CD4-positive, CD25-positive, alpha-beta regulatory T cell (primary cell): ENCODE measurements around the gene RBBP7. TPM values are rescaled to one million over a fixed set of nuclear protein-coding genes. Genes with fewer than 3 reads are reported as not detected.

Experiments
- ATAC-seq, 2 donors: fragments of 150-1000 bp; cut with Tn5 transposase; one replicate each; pipeline ENCODE4 v1.10.0; 2021; ENCODE audit warnings: low read depth in 2 of 2, moderate number of reproducible peaks in 2 of 2, moderate library complexity in 1 of 2
- DNase-seq, 3 donors: peaks; one replicate each; pipeline versions ENCODE4 v3.0.0 to v3.0.0-alpha.2; 2012 to 2022; ENCODE audit warnings: mixed read lengths in 1 of 3
- H3K27ac ChIP-seq: one replicate; pipeline ENCODE4 v1.7.0; 2013; ENCODE audit warnings: mild to moderate bottlenecking, low read length; ENCODE audit not compliant: insufficient read depth, poor library complexity, severe bottlenecking
- H3K27me3 ChIP-seq: one replicate; pipeline ENCODE4 v1.7.0; 2013; ENCODE audit warnings: low read length; ENCODE audit not compliant: control insufficient read depth, insufficient read depth
- H3K36me3 ChIP-seq: one replicate; pipeline ENCODE4 v1.7.0; 2013; ENCODE audit warnings: mild to moderate bottlenecking, low read length, moderate library complexity; ENCODE audit not compliant: control insufficient read depth, insufficient read depth
- H3K4me1 ChIP-seq: 2 replicates; pipeline ENCODE4 v1.7.0; 2013; ENCODE audit warnings: mild to moderate bottlenecking, low read length; ENCODE audit not compliant: insufficient read depth, control insufficient read depth, poor library complexity, severe bottlenecking
- H3K4me3 ChIP-seq: one replicate; pipeline ENCODE4 v1.7.0; 2013; ENCODE audit warnings: low read depth, mild to moderate bottlenecking, low read length, moderate library complexity
- H3K9me3 ChIP-seq, 2 experiments: 1 replicate in 1 of 2; 2 replicates in 1 of 2; pipeline ENCODE4 v1.7.0; 2013; ENCODE audit warnings: low read length in 2 of 2, mild to moderate bottlenecking in 1 of 2, moderate library complexity in 1 of 2; ENCODE audit not compliant: control insufficient read depth in 2 of 2
- H3K27ac Mint-ChIP-seq, 3 donors: one replicate each; pipeline ENCODE4 v1.8.0; 2020 to 2022; ENCODE audit warnings: mild to moderate bottlenecking in 3 of 3, mixed read lengths in 3 of 3, moderate library complexity in 2 of 3
- H3K27me3 Mint-ChIP-seq: one replicate; pipeline ENCODE4 v1.8.0; 2022; ENCODE audit warnings: mild to moderate bottlenecking, mixed read lengths
- H3K36me3 Mint-ChIP-seq: one replicate; pipeline ENCODE4 v1.8.0; 2020; ENCODE audit warnings: mixed read lengths
- H3K4me1 Mint-ChIP-seq, 4 donors: one replicate each; pipeline ENCODE4 v1.8.0; 2020 to 2022; ENCODE audit warnings: mixed read lengths in 4 of 4, mild to moderate bottlenecking in 1 of 4
- H3K4me3 Mint-ChIP-seq, 4 donors: one replicate each; pipeline ENCODE4 v1.8.0; 2020 to 2022; ENCODE audit warnings: mild to moderate bottlenecking in 4 of 4, mixed read lengths in 4 of 4, moderate library complexity in 3 of 4
- H3K9me3 Mint-ChIP-seq, 7 donors: one replicate each; pipeline ENCODE4 v1.8.0; 2020 to 2022; ENCODE audit warnings: mixed read lengths in 7 of 7, mild to moderate bottlenecking in 3 of 7, moderate library complexity in 2 of 7
- polyA plus RNA-seq, 4 donors: library from polyadenylated mRNA; unstranded; fragments of 300-500 nt; fragmentation: Illumina TruSeq; gene quantifications; one replicate each; pipeline ENCODE4 v1.2.3, GENCODE V29; 2021
- total RNA-seq: library from RNA; stranded (reverse); gene quantifications from one replicate; pipeline ENCODE4 v1.2.3, GENCODE V29; 2022

RBBP7 gene
- total and polyA plus RNA-seq, 5 donors from 2014 or later, result 120 to 150 (median 141) TPM

- H3K27me3 Mint-ChIP-seq, result peaks cover 26% of the 10 kb centered on the region
- no peak for ATAC-seq
- H3K9me3 Mint-ChIP-seq, result peaks cover 0 to 2% (median 0%) of the 10 kb centered on the region in 7 donors
Measured at GRCh38 chrX:16874458-16875095, 4.4 kb upstream of the RBBP7 start.

GRCh38 chrX:16873106-16873505 lies 2.9 kb upstream of the RBBP7 start:
- no peak for ATAC-seq
- H3K9me3 Mint-ChIP-seq, result peaks cover 0 to 2% (median 0%) of the 10 kb centered on the region in 7 donors
- Histone ChIP-seq H3K4me3 (no peak overlapping the region), H3K36me3 (no peaks in the 10 kb centered on the region), H3K27me3 (peaks cover 7% of the 10 kb centered on the region), H3K9me3 (no peaks in the 10 kb centered on the region), H3K27ac (no peak overlapping the region), H3K4me1 (peaks cover 22% of the 10 kb centered on the region)
- peaks cover 5 to 25% (median 11%) of the 10 kb centered on the region in 4 donors for H3K4me1 Mint-ChIP-seq
- no peaks in the 10 kb centered on the region for H3K36me3 Mint-ChIP-seq
- no peak for DNase-seq
- peaks cover 17% of the 10 kb centered on the region for H3K27me3 Mint-ChIP-seq
- peak overlapping the region in 1 of 4 donors; percentile 92 for H3K4me3 Mint-ChIP-seq
- peak overlapping the region in 1 of 3 donors; percentile 63 for H3K27ac Mint-ChIP-seq

More at GRCh38 chrX:16874458-16875095, 4.4 kb upstream of the RBBP7 start:
- Mint-ChIP-seq H3K4me1 (peaks cover 0 to 12% (median 0%) of the 10 kb centered on the region in 4 donors), H3K4me3 (no peak overlapping the region), H3K27ac (no peak overlapping the region), H3K36me3 (no peaks in the 10 kb centered on the region)
- Histone ChIP-seq H3K27me3 (peaks cover 7% of the 10 kb centered on the region), H3K4me1 (peaks cover 9% of the 10 kb centered on the region), H3K36me3 (no peaks in the 10 kb centered on the region), H3K9me3 (no peaks in the 10 kb centered on the region), H3K27ac (no peak overlapping the region), H3K4me3 (no peak overlapping the region)
- DNase-seq, result no peak

- H3K36me3 ChIP-seq, result no peaks in the 10 kb centered on the region
- no peaks in the 10 kb centered on the region for H3K9me3 ChIP-seq
- H3K27ac ChIP-seq, result peak overlapping the region; percentile 92
- peak overlapping the region; percentile 70 for H3K4me3 ChIP-seq
- H3K27me3 Mint-ChIP-seq, result peaks cover 12% of the 10 kb centered on the region
- peaks cover 4% of the 10 kb centered on the region for H3K36me3 Mint-ChIP-seq
- peak overlapping the region; percentile 78 to 97 (median 97) for H3K27ac Mint-ChIP-seq
- peaks cover 33% of the 10 kb centered on the region for H3K4me1 ChIP-seq
- no peaks in the 10 kb centered on the region for H3K9me3 Mint-ChIP-seq
- peak in 1 of 2 donors; percentile 2 for ATAC-seq
- H3K27me3 ChIP-seq, result peaks cover 2% of the 10 kb centered on the region
- H3K4me1 Mint-ChIP-seq, result peaks cover 9 to 41% (median 17%) of the 10 kb centered on the region in 4 donors
- peak in 1 of 3 donors; percentile 4 for DNase-seq
- peak overlapping the region; percentile 84 to 98 (median 92) for H3K4me3 Mint-ChIP-seq
Measured at GRCh38 chrX:16870862-16871815, 977 bp upstream of the RBBP7 start.

- H3K27ac ChIP-seq, result peak overlapping the region; percentile 92
- H3K36me3 ChIP-seq, result no peaks in the 10 kb centered on the region
- H3K27ac Mint-ChIP-seq, result peak overlapping the region; percentile 97 to 98 (median 97)
- H3K27me3 Mint-ChIP-seq, result peaks cover 4% of the 10 kb centered on the region
- H3K9me3 ChIP-seq, result no peaks in the 10 kb centered on the region
- H3K9me3 Mint-ChIP-seq, result no peaks in the 10 kb centered on the region
- peak overlapping the region; percentile 92 for H3K4me3 ChIP-seq
- H3K27me3 ChIP-seq, result no peaks in the 10 kb centered on the region
- DNase-seq (peak; percentile 29 to 64 (median 46)), ATAC-seq (peak; percentile 37 to 45)
- peaks cover 4% of the 10 kb centered on the region for H3K36me3 Mint-ChIP-seq
- peak overlapping the region; percentile 92 to 99 (median 98) for H3K4me3 Mint-ChIP-seq
- peaks cover 14 to 50% (median 22%) of the 10 kb centered on the region in 4 donors for H3K4me1 Mint-ChIP-seq
- peaks cover 33% of the 10 kb centered on the region for H3K4me1 ChIP-seq
Measured at GRCh38 chrX:16869393-16870094, 618 bp downstream of the RBBP7 start.

- peak overlapping the region; percentile 92 for H3K4me3 ChIP-seq
- Mint-ChIP-seq H3K4me1 (peaks cover 14 to 52% (median 22%) of the 10 kb centered on the region in 4 donors), H3K4me3 (peak overlapping the region; percentile 91 to 96 (median 92)), H3K27me3 (peaks cover 4% of the 10 kb centered on the region), H3K27ac (peak overlapping the region; percentile 91 to 96 (median 92)), H3K36me3 (peaks cover 4% of the 10 kb centered on the region), H3K9me3 (no peaks in the 10 kb centered on the region)
- H3K27ac ChIP-seq, result peak overlapping the region; percentile 92
- no peaks in the 10 kb centered on the region for H3K36me3 ChIP-seq
- no peaks in the 10 kb centered on the region for H3K27me3 ChIP-seq
- ATAC-seq (no peak), DNase-seq (peak in 1 of 3 donors; percentile 24)
- no peaks in the 10 kb centered on the region for H3K9me3 ChIP-seq
- H3K4me1 ChIP-seq, result peaks cover 33% of the 10 kb centered on the region
Measured at GRCh38 chrX:16868920-16869319, 1.2 kb downstream of the RBBP7 start.

GRCh38 chrX:16867947-16868346 lies 2.2 kb downstream of the RBBP7 start:
- no peaks in the 10 kb centered on the region for H3K9me3 Mint-ChIP-seq

GRCh38 chrX:16862829-16863228 lies 7.3 kb downstream of the RBBP7 start:
- peak in 1 of 2 donors; percentile 44 for ATAC-seq

More at GRCh38 chrX:16867947-16868346, 2.2 kb downstream of the RBBP7 start:
- no peaks in the 10 kb centered on the region for H3K27me3 Mint-ChIP-seq
- ATAC-seq (no peak), DNase-seq (no peak)
- peaks cover 14 to 56% (median 26%) of the 10 kb centered on the region in 4 donors for H3K4me1 Mint-ChIP-seq
- no peak overlapping the region for H3K27ac Mint-ChIP-seq
- H3K4me3 Mint-ChIP-seq, result peak overlapping the region; percentile 91 to 96 (median 92)
- Histone ChIP-seq H3K27ac (no peak overlapping the region), H3K4me1 (peaks cover 33% of the 10 kb centered on the region), H3K4me3 (peak overlapping the region; percentile 92), H3K27me3 (no peaks in the 10 kb centered on the region), H3K36me3 (no peaks in the 10 kb centered on the region), H3K9me3 (no peaks in the 10 kb centered on the region)
- peaks cover 8% of the 10 kb centered on the region for H3K36me3 Mint-ChIP-seq

More at GRCh38 chrX:16862829-16863228, 7.3 kb downstream of the RBBP7 start:
- H3K36me3 ChIP-seq, result peaks cover 26% of the 10 kb centered on the region
- no peaks in the 10 kb centered on the region for H3K9me3 ChIP-seq
- H3K27me3 ChIP-seq, result no peaks in the 10 kb centered on the region
- H3K4me3 ChIP-seq, result no peak overlapping the region
- no peak overlapping the region for H3K27ac Mint-ChIP-seq
- DNase-seq, result no peak
- peaks cover 34% of the 10 kb centered on the region for H3K36me3 Mint-ChIP-seq
- peaks cover 5 to 47% (median 28%) of the 10 kb centered on the region in 4 donors for H3K4me1 Mint-ChIP-seq
- no peak overlapping the region for H3K4me3 Mint-ChIP-seq
- no peaks in the 10 kb centered on the region for H3K27me3 Mint-ChIP-seq
- H3K9me3 Mint-ChIP-seq, result no peaks in the 10 kb centered on the region
- H3K27ac ChIP-seq, result no peak overlapping the region
- peaks cover 8% of the 10 kb centered on the region for H3K4me1 ChIP-seq
